Cortex of kidney (tissue), 1 donor: Measurements from ENCODE around the gene PRR30.
"Not testable (repeated sequence)": the region's sequence is repeated elsewhere in the genome, so short reads cannot be mapped to it uniquely, and the experiment has no call there.

Experiments
- DNase-seq: peaks from one replicate; lab custom pipeline; 2025; lab: John Stamatoyannopoulos, UW

The PRR30 gene

DNA sequence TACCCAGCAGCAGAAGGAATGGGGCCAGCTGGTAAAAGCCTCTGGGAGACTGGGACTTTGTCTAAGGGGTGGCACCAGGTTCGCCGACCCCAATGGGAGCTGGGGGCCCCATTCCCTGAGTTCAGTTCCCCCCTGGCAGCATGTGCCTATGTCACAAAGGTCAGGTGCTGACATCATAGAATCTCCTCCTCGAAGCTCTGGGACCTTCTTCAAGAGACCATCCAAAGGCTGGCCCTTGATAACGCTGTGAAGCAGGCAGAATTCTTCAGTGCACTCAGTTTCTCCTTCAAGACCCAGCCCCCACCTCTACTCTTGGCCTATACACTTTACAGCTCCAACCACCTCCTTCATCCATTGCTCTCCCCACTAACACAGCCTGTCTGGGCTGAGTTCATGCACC, at the start of gene PRR30:
Gene PRR30 (minus strand): TSS at position 101 of the 400 bp plus-strand sequence. CDS start 1,081 bp downstream, outside the sequence.
- DNase-seq: no peak

DNA sequence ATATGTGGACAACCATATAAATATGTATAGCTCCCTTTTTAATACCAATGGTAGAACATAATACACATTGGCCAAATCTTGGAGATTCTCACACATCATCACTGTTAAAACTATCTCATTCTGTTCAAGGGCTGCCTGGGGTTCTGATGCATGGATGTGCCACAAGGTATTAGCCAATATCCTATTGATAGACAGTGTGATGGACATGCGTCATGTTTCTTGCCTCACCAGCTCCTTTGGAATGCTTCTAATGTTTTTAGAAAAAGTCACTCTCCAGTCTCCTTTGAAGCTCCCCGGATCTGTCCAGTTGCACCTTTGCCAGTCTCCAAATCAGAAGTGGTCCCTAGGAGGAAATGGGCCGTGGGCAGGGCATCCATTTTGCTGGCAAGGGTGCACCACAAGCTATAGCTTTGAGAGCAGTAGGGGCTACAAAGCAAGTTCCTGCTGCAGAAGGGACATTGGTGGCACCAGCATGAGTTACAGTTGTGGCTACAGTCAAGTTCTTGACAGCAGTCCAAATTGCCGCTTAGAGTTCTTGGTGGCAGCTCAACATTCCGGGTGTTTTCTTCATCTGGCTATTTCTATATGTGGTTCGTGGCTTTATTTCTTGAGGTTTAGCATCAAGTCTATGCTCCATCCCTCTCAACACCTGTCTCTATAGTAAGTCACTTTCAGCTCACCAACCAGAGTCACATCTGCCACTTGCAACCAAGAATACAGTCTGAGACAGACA, 47.6 kb upstream of the PRR30 start:
- no peak for DNase-seq

DNA sequence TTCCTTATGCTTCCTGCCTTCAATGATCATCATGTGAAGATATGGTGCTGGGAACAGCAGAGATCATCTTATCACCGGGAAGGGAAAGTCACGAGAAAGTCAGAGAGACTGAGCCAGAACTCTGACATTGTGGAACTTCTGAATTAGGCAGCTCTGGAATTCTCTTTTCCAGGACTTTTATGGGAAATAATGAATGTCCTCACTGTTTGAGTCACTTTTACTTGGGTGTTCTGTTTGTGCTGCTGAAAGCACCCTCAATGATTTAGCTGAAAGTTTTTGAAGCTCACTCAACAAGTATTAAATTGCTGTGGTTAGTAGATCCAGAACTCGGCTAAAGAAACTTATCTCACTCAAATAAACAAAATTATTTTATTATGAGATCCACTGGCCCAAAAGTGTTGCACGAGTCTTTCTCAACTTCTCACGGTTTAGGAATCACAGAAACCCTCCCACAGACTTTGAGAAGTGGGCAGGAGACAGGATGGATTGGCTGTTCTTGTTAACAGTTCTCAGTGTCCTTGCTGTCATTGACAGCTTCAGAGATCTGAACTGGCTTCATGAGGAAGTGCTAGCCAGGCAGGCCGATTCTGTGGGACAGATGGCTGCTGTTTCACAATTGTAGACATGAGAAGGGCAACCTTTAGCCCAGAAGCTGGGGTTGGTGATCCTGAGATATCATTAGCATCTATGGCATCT, 46.3 kb upstream of the PRR30 start:
- no peak for DNase-seq

DNA sequence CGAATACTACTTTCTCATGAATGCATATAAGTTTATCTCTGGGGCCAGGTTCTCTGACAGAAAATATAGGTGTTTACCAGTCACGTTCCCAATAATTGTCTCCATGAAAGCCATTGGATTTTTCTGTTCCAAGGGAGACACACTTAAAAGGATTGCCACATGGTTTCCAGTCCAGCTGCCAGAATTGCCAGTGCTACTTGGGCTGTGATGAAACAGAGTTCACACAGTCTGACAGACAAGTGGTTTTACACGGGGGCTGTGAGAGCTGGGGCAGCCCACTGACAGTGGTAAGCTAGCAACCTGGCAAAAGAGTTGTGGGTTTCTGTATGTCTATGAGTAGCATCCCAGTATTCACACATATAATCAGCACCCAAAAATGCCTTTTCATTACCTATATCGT, 44.9 kb upstream of the PRR30 start:
- DNase-seq: no peak

DNA sequence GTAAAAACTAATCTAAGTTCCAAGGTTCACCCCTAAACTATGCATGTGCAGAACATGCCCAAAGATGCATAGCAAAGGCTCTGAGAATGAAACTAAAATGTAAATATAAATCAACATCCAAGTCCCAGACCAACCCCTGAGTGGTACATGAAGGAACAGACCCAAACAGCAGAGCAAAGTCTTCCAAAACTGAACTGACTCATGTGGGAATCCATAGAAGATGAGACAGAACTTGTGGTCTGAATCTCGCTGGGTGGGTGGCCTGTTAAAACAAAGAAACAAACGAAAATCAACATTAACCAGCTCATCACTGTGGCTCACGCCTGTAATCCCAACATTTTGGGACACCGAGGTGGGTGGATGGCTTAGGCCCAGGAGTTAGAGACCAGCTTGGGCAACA, 43.1 kb upstream of the PRR30 start:
- no peak for DNase-seq

DNA sequence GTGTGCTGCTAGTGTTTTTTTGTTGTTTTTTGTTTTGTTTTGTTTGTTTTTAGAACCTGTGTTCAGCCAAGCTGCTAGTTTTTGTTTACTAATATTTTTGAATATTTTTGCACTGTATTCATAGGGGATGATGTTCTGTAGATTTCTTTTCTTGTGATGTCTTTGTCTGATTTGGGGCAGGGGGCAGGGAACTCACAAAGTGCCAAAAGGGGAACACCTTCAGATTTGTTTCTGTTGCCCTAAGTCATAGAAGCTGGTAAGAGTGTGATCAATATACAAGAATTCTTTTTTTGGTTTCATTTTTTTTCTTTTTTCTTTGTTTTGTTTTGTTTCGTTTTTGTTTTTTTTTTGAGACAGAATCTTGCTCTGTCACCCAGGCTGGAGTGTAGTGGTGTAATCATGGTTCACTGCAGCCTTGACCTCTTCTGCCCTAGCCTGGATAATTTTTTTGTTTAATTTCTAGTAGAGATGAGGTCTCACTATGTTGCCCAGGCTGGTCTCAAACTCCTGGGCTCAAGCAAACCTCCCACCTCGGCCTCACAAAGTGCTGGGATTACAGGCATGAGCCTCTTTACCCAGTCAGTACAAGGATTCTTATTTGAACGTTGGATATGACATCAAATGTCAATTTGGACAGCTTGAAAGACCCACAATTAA, 40.3 kb upstream of the PRR30 start:
- no peak for DNase-seq

DNA sequence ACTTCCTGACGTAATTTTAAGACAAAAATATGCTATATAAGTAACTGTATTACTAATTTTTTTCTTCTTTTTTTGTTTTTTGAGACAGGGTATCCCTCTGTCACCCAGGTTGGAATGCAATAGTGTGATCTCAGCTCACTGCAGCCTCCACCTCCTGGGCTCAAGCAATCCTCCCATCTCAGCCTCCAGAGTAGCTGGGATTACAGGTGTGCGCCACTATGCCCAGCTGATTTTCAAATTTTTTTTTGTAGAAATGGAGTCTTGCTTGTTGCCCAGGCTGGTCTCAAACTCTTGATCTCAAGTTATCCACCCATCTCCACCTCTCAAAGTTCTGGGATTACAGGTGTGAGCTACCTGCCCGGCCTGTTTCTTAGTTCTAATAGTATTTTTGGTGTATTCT, 39.3 kb upstream of the PRR30 start:
- DNase-seq: no peak

DNA sequence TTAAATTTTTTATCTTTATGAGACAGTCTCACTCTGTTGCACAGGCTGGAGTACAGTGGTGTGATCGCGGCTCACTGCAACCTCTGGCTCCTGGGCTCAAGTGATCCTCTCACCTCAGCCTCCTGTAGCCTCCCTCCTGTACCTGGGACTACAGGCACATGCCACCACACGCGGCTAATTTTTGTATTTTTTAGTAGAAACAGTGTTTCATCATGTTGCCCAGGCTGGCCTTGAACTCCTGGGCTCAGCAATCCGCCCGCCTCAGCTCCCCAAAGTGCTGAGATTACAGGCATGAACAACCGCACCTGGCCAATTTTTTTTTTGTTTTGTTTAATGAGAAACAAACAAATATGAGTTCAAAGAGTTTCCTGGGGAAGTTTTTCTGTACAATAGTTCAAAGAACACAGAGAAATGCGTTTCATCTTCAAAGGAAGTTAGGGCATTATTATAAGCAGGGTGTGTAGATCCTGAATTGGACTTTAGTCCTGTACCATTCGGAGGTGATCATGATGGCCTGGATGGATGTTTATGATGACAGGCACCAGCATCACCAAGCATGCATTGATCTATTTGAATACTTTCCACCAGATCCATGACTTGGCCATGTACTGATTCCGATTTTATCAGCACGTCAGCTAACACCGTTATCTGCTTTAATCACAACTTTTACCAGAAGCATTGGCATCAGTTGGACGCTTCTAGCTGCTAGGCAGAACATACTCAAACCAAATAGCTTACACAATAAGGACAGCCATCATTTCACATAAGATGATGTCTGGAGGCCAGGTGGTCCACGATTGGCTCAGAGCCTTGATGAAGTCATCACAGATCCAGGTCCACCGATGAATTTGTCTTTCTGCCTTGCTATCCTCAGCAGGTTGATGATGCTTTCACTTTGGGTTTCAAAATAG, 38.5 kb upstream of the PRR30 start:
- no peak for DNase-seq

DNA sequence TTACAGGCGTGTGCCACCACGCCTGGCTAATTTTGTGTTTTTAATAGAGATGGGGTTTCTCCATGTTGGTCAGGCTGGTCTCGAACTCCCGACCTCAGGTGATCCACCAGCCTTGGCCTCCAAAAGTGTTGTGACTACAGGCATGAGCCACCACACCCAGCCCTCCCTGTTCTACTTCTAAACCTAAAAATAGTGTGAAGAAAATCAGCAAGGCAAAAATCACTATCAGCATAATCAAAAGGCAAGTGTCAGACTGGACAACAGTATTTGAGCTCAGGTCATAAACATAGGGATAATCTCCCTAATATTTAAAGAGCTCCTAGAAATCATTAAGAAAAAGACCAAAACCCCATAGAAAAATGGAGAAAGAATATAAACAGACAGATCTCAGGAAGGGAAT, 36.6 kb upstream of the PRR30 start:
- DNase-seq: not testable (repeated sequence)

DNA sequence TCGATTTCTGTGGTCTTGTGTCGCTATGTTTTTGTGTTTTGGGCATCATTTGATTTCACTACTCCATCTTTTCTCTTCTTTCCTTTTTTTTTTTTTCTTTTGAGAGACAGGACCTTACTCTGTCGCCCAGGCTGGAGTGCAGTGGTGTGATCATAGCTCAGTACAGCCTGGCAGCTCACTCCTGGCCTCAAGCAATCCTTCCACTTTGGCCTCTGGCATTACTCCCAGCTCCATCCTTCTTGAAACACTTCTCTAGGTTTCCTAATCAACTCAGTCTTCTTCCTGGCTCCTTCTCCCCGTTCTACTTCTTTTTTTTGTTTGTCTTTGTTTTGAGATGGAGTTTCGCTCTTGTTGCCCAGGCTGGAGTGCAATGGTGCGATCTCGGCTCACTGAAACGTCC, 36.1 kb upstream of the PRR30 start:
- no peak for DNase-seq

DNA sequence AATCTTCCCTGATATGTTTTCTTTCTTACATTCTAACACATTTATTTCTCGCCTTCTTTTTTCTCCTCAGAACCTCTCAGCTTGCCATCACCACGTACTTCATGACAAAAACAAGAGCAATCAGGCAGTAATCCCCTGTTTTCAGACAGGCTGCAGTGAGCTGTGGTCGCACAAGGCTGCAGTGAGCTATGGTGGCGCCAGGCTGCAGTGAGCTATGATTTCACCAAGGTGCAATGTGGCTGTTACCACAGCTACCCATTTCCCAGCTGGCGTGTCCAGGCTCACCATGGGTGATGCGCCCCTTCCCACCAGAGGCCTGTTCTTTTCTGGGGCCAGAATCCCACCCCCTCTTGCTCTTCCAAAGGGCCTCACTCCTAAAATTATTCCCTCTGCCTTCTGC, 35.4 kb upstream of the PRR30 start:
- no peak for DNase-seq

DNA sequence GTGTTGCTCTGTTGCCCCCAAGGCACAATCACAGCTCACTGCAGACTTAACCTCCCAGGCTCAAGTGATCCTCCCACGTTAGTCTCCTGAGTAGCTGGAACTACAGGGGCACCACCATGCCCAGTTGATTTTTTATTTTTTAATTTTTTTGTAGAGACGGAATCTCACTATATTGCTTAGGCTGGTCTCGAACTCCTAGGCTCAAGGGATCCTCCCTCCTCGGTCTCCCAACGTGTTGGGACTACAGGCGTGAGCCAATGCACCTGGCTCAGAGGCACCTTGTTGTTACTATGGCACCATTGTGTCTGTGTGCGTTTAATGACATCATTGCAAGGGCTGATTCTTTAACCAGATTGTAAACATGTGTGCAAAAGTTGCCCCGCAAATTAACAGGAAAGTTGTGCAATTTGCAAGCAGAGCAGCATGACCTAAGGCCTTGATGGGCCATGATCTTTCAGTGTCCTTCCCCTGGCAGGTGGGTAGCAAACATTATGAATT, 32.2 kb upstream of the PRR30 start:
- DNase-seq: no peak

DNA sequence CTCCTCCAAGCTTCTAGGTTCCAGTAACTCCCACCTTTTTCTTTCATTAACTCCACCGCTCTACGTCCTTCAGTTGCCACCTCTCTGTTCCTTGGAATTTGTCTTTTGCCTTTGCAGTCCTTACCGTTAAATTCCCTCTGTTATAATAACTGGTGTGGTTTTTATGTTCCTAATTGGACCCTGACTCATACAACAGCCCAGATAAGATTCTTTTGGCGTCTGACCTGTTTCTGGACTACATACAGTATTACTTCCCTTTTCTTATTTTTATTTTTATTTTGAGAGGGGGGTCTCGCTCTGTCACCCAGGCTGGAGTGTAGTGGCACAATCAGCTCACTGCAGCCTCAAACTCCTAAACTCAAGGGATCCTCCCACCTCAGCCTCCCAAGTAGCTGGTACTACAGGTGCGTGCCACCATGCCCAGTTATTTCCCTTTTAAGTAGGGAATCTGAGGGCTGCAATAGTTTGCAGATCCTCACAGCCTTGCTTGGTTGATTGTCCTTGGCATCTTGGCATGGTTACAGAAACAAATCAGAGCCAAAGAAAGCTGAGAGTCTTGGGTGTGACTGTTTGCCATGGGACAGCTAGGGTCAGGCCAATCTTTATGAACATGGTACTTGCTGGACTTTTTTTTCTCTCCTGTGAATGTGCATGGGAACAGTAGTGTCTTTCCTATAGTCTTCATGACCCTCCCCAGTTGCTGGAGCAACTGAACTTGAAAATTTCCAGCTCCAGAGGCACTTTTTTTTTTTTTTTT, 31.5 kb upstream of the PRR30 start:
- DNase-seq: no peak

DNA sequence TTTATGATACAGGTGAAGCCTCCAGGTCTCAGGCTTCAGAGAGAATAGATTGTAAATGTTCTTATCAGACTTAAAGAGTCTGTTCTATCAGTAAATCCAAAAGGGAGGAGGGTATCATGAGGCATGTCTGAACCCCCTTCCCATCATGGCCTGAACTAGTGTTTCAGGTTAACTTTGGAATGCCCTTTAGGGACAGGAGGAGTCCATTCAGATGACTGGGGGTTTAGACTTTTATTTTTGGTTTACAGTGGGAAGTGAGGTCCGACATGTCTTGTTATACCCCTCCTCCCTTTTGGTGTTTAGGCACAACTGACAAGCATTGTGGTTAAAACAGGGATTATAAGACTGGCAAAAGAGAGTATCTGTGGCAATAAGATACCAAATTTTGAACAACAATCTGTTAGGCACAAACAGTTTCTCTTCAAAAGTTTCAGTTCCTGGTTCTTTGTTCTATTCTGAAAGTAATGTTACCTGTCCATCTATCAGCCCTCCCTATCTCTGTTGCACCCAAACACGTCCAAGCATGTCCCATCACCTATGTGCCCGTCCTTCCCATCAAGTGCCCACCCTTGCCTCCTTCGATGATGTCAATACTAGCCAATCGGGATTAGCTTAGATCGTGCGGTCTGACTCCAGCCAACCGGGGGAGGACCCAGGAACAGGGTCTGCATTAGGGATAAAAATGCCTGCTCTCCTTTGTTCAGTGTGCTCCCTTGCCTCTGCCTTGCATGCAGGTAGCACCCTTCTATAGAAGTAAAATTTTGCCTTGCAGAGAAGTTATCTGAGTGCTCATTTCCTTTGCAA, 26.0 kb upstream of the PRR30 start:
- no peak for DNase-seq

DNA sequence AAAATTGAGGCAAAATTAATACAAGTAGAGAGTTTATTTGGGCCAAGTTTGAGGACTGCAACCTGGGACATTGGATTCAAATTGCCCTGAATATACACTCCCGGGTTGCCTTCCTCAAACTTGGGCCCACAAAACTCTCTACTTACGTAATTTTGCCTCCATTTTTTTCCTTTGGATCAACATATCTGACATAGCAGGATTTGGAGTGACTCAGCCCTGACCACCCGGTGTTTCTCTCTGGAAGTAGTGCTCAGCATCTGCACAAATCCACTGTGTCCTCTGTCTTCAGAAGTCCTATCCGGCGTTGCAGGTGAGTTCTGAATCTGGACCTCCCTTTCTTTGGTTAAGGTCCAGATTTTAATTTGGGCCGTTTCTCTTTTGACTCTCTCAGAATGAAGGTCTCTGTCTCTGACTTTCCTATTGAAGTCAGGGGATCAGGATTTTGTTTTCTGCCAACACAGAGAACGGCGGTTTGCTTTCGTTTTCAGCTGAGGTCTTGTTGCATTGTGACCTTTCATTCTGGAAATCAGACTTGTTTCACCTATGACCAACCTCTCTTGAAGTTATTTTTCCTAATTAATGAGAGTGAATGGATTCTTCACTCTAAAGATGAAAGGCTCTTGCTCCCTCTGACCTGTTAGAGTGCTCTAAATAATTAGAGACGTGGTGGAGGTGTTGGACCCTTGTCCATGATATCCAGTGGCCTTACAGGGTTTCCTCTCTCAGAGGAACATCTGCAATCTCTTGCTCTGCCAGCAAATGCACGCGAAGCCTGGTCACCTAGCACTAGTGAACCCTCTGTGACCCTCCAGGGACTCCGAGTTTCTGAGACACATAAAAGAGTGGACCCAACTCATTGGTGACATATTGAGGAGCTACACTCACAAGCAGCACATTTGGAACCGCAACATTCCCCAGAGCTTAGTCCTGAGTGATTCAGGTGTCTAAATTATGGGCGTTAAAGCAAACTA, 23.2 kb upstream of the PRR30 start:
- DNase-seq: no peak

DNA sequence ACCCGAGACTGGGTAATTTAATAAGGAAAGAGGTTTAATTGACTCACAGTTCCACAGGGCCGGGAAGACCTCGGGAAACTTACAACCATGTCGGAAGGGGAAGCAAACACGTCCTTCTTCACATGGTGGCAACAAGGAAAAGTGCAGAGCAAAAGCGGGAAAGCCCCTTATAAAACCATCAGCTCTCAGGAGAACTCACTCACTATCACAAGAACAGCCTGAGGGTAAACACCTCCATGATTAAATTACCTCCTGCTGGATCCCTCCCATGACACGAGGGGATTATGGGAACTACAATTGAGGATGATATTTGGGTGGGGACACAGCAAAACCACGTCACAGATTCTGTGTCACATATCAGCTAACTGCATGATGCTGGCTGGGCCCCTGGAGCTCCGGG, 21.0 kb upstream of the PRR30 start:
- DNase-seq: no peak

DNA sequence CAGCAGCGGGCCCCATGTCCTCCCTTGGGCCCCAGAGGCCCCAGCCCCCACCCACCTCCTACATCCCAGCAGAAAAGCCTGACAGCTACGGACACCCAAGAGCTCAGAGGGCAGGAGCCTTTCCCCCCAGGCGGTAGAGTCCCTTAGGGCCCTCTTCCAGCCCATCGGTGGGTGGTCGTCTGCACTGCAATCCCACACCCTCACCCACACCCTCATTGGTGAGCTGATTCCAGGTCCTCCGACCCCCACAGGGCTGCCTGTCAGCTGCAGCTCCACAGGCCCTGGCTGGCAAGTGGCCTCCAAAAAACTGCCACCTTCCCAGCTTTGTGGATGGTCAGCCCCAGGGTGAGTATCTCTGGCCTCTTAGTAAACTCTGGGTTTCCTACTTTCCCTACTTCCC, 20.1 kb upstream of the PRR30 start:
- no peak for DNase-seq

DNA sequence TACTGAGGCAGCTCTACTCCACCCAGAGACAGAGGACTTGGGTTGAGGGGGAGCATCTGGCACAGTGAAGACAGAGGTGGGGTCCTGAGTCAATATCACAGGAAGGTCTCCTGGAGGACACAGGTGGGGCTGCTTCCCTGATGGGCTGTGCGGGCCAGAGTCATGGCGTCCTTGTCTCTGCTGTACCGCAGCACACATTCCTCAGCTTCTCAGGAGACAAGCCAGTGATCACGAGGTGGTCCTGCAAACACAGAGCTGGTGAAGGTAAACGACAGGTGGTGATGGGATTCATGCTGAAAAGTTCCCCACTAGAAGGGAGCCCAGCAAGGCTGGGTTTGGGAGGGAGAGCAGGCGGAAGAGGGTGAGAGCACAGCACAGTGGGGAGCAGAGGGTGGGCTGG, 19.3 kb upstream of the PRR30 start:
- no peak for DNase-seq

DNA sequence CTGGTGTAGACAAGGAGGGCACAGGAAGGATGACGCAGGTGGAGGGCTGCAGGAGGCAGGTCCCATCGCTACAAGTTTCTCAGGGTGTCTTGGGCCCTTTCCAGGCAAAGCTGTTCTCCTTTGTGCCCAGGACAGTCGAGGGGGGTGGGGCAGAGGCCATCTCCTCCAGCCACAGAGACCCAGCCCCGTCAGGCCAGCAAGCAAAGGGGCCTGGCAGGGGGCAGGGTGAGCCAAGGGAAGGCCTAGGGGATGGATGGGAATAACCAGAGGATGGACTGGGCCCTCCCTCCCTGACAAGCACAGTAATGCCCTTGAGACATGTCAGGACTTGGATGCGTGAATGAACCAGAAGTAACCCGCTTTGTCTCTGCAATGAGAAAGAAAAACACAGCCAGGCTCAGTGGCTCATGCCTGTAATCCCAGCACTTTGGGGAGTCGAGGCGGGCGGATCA, 15.9 kb upstream of the PRR30 start:
- no peak for DNase-seq
